NK-92 (cell line): Measurements from ENCODE around the gene PTPRN2.

ENCODE experiments used
- DNase-seq: peaks from one replicate; lab custom pipeline; 2025; ENCODE audit not compliant: unreplicated experiment; lab: John Stamatoyannopoulos, UW

Gene PTPRN2

GRCh38 chr7:157687845-157688532 is 899.6 kb downstream of the PTPRN2 start:
- no peak for DNase-seq

GRCh38 chr7:157687158-157687557 is 900.5 kb downstream of the PTPRN2 start:
- DNase-seq = no peak

GRCh38 chr7:157686285-157686894 is 901.2 kb downstream of the PTPRN2 start:
- DNase-seq = no peak

- no peak for DNase-seq
Observed at GRCh38 chr7:157685430-157686284, 902.0 kb downstream of the PTPRN2 start.

GRCh38 chr7:157684909-157685429 is 902.7 kb downstream of the PTPRN2 start:
- DNase-seq = no peak

- no peak for DNase-seq
Observed at GRCh38 chr7:157684157-157684908, 903.3 kb downstream of the PTPRN2 start.

GRCh38 chr7:157683747-157684156 is 903.9 kb downstream of the PTPRN2 start:
- DNase-seq = no peak

GRCh38 chr7:157682946-157683746 is 904.5 kb downstream of the PTPRN2 start:
- DNase-seq = no peak

- DNase-seq = no peak
Observed at GRCh38 chr7:157682064-157682945, 905.3 kb downstream of the PTPRN2 start.

GRCh38 chr7:157679607-157680006 is 908.0 kb downstream of the PTPRN2 start:
- no peak for DNase-seq

GRCh38 chr7:157678501-157678900 is 909.1 kb downstream of the PTPRN2 start:
- DNase-seq = no peak

GRCh38 chr7:157676456-157677255 is 911.0 kb downstream of the PTPRN2 start:
- DNase-seq = no peak

GRCh38 chr7:157676001-157676400 is 911.6 kb downstream of the PTPRN2 start:
- DNase-seq = no peak

GRCh38 chr7:157675427-157675927 is 912.1 kb downstream of the PTPRN2 start:
- no peak for DNase-seq

GRCh38 chr7:157674715-157675426 is 912.8 kb downstream of the PTPRN2 start:
- DNase-seq = no peak

- DNase-seq = no peak
Observed at GRCh38 chr7:157674027-157674714, 913.5 kb downstream of the PTPRN2 start.

GRCh38 chr7:157673573-157673972 is 914.0 kb downstream of the PTPRN2 start:
- DNase-seq = no peak
